ENCODE results near the gene PTH2R.
"Not testable (repeated sequence)": the region's sequence is repeated elsewhere in the genome, so short reads cannot be mapped to it uniquely, and the experiment has no call there.

PTH2R gene

DNA sequence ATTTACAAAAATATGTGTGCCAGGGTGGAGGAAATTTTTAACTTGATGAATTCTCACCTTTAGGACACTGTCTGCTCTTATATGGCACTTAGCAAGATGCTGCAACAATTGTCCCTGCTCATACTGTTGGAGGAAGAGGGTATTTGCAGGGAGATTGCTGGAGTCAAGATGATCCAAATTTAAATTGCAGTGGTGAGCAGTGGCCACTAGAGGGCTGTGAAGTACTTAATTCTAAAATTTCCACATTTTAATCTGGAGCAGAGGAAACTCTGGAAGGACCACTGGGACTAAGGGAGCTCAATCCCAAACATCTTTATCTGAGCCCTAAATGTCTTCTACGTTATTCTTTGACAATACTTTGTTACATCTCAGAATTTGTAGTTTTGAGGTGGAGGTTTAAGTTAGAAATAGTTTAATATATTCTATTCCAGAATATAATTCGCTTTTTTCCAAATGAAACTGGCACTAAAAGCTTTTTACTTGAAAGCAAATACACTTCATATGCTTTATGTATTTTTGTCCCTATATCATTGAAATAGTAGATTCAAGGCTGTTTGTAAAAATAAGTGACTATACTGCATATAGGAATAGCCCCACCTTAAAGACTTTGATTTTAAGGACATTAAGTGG, 33.0 kb upstream of the PTH2R start:
- H3K9me3 Mint-ChIP-seq: no peaks in the 10 kb centered on the region
- no peak overlapping the region for H3K4me3 Mint-ChIP-seq
- no peaks in the 10 kb centered on the region for H3K36me3 Mint-ChIP-seq (ENCODE audit: low read depth)
- peaks cover 12% of the 10 kb centered on the region for H3K27me3 Mint-ChIP-seq (ENCODE audit: low read depth)
- H3K27ac Mint-ChIP-seq: no peak overlapping the region
- H3K4me1 Mint-ChIP-seq (ENCODE audit: low read depth): no peaks in the 10 kb centered on the region

DNA sequence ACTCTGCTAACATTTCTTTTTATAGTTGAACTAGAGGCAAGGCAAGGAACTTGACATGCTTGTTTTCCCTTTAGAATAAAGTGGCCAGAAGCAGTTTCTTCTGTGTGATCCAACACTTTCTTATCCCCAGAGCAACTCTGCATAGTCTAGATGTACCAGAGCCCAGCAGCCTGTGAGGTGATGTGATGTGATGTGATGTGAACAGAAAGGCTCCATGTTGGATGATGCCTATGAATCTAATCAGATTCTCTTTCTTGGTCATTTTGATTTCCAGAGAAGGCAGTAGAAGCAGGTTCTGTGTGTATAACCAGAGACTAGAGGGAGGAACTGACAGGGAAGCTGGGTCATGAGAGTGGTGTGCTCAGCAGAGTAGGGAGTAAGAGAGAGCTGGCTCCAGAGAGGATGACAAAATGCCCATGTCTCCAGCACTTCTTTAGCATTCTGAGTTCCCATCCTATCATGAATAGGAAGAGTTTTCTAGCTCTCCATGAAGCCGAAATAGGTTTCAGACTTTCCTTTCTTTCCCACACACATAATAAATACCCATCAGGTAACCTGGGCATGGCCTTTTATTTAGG, 31.0 kb upstream of the PTH2R start:
- no peak overlapping the region for H3K27ac Mint-ChIP-seq
- no peaks in the 10 kb centered on the region for H3K9me3 Mint-ChIP-seq

DNA sequence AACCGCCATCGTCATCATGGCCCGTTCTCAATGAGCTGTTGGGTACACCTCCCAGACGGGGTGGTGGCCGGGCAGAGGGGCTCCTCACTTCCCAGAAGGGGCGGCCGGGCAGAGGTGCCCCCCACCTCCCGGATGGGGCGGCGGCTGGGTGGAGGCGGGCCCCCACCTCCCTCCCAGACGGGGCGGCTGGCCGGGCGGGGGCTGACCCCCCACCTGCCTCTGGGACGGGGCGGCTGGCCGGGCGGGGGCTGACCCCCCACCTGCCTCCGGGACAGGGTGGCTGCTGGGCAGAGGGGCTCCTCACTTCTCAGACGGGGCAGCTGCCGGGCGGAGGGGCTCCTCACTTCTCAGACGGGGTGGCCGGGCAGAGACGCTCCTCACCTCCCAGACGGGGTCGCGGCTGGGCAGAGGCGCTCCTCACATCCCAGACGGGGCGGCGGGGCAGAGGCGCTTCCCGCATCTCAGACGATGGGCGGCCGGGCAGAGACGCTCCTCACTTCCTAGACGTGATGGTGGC, 29.2 kb upstream of the PTH2R start:
- H3K4me3 Mint-ChIP-seq; H3K4me1 Mint-ChIP-seq (ENCODE audit: low read depth); H3K9me3 Mint-ChIP-seq; H3K36me3 Mint-ChIP-seq (ENCODE audit: low read depth); H3K27ac Mint-ChIP-seq: not testable (repeated sequence)
- H3K27me3 Mint-ChIP-seq (ENCODE audit: low read depth): peaks cover 20% of the 10 kb centered on the region

More for the DNA sequence above, 31.0 kb upstream of the PTH2R start:
- no peaks in the 10 kb centered on the region for H3K36me3 Mint-ChIP-seq (ENCODE audit: low read depth)
- no peaks in the 10 kb centered on the region for H3K4me1 Mint-ChIP-seq (ENCODE audit: low read depth)
- no peak overlapping the region for H3K4me3 Mint-ChIP-seq
- peaks cover 15% of the 10 kb centered on the region for H3K27me3 Mint-ChIP-seq (ENCODE audit: low read depth)

DNA sequence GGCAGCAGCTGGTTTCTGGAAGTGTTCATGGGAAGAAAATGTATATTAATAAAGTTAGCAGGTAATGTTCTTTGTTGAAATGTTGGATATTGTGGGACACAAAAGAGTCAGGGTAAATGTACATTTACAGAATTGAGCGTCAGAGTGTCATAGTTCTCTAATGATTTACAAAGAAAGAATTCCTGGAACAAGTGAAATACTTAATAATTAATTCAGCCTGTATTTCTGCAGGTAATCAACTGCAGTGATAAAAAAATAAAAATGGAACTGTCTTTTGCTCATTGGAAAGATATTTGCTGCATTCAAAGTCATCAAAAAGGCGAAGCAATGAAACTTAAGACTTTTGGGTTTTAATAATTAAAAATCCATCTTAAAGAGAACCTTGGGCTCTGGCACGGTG, 27.4 kb upstream of the PTH2R start:
- no peak overlapping the region for H3K4me3 Mint-ChIP-seq
- no peaks in the 10 kb centered on the region for H3K36me3 Mint-ChIP-seq (ENCODE audit: low read depth)
- H3K27ac Mint-ChIP-seq: no peak overlapping the region
- no peaks in the 10 kb centered on the region for H3K4me1 Mint-ChIP-seq (ENCODE audit: low read depth)
- no peaks in the 10 kb centered on the region for H3K9me3 Mint-ChIP-seq
- peaks cover 32% of the 10 kb centered on the region for H3K27me3 Mint-ChIP-seq (ENCODE audit: low read depth)

DNA sequence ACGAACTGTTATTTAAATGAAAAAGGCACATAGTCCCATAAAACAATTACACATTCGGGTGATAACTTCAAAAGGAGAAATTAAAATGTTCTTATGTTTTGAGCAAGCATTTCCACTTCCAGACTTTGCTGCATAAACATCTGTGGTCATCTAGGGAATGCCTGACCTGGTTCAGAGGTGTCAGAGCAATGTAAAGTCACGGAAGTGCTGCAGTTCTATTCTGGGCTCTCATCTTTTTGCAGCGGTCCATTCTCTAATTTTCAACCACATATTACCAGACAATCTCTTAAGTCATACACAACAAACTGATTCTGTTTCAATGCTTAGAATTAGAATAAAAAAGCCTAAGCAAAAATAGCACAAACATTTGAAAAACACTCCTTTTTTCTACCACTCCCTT, 22.0 kb upstream of the PTH2R start:
- Mint-ChIP-seq H3K4me1 (ENCODE audit: low read depth) (no peaks in the 10 kb centered on the region), H3K27me3 (ENCODE audit: low read depth) (peaks cover 32% of the 10 kb centered on the region)

DNA sequence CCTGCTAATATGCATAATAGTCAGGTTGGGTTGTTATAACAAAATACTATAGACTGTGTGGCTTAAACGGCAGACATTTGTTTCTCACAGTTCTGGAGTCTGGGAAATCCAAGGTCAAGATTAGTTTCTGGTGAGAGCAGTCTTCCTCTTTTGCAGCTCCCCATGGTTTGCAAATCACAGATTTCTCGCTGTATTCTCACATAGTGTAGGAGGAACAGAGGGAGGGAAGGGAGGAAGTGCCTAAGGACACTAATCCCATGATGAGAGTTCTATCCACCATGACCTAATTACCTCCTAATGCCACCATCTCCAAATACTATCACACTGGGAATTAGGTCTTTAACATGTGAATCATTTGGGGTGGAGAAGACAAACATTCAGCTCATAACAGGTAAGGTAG, 20.1 kb upstream of the PTH2R start:
- Mint-ChIP-seq H3K36me3 (ENCODE audit: low read depth) (no peaks in the 10 kb centered on the region), H3K4me3 (no peak overlapping the region), H3K4me1 (ENCODE audit: low read depth) (no peaks in the 10 kb centered on the region), H3K27ac (no peak overlapping the region), H3K9me3 (no peaks in the 10 kb centered on the region), H3K27me3 (ENCODE audit: low read depth) (peaks cover 27% of the 10 kb centered on the region)

More for the DNA sequence above, 22.0 kb upstream of the PTH2R start:
- H3K36me3 Mint-ChIP-seq (ENCODE audit: low read depth): no peaks in the 10 kb centered on the region
- H3K4me3 Mint-ChIP-seq: no peak overlapping the region
- no peak overlapping the region for H3K27ac Mint-ChIP-seq
- H3K9me3 Mint-ChIP-seq: no peaks in the 10 kb centered on the region

DNA sequence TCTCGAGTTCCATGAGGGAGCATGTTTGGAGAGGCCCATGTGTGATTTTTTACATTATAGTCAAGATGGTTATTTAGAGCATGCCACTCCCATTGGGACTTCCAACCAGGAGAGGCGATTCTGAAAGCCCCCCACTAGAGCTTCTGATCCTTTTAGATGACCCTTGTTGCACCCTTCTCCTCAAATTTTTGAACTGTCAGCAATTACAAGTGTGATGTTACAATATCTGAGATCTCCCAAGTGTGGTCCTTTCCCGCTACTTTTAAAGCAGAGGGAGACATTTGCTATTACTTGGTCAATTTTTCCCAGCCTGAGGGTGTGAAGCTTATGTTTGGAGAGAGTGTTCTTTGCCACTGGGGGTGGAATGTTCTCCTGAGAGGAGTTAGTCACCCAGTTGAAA, 16.7 kb upstream of the PTH2R start:
- Mint-ChIP-seq H3K9me3 (no peaks in the 10 kb centered on the region), H3K36me3 (ENCODE audit: low read depth) (no peaks in the 10 kb centered on the region), H3K4me3 (no peak overlapping the region), H3K4me1 (ENCODE audit: low read depth) (no peaks in the 10 kb centered on the region), H3K27ac (no peak overlapping the region), H3K27me3 (ENCODE audit: low read depth) (peaks cover 7% of the 10 kb centered on the region)

DNA sequence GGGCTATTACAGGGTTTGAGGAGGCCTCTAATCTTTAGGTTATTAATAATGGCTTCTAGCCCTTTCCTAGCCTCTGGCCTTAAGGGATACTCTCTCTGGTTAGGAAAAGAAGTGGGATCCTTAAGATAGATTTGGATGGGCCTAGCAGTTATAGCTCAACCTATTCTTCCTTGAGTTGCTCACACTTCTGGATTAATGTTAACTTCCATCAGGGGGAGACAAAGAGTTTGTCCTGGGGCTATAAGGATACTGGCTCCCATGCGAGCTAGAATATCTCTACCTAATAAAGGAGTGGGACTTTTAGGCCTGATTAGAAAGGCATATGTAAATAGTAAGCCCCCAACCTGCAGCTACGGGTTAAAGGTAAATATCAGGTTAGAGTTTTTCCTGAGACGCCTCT, 14.3 kb upstream of the PTH2R start:
- Mint-ChIP-seq H3K36me3 (ENCODE audit: low read depth) (no peaks in the 10 kb centered on the region), H3K9me3 (no peaks in the 10 kb centered on the region), H3K27ac (no peak overlapping the region), H3K27me3 (ENCODE audit: low read depth) (peaks cover 6% of the 10 kb centered on the region), H3K4me3 (no peak overlapping the region), H3K4me1 (ENCODE audit: low read depth) (peaks cover 6% of the 10 kb centered on the region)

DNA sequence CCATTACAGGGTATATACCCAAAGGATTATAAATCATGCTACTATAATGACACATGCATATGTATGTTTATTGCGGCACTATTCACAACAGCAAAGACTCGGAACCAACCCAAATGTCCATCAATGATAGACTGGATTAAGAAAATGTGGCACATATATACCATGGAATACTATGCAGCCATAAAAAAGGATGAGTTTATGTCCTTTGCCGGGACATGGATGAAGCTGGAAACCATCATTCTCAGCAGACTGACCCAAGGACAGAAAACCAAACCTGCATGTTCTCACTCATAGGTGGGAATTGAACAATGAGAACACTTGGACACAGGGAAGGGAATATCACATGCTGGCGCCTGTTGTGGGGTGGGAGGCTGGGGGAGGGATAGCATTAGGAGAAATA, 9.8 kb upstream of the PTH2R start:
- not testable (repeated sequence) for H3K4me1 Mint-ChIP-seq (ENCODE audit: low read depth); H3K27ac Mint-ChIP-seq; H3K4me3 Mint-ChIP-seq; H3K9me3 Mint-ChIP-seq; H3K36me3 Mint-ChIP-seq (ENCODE audit: low read depth)
- peaks cover 25% of the 10 kb centered on the region for H3K27me3 Mint-ChIP-seq (ENCODE audit: low read depth)

DNA sequence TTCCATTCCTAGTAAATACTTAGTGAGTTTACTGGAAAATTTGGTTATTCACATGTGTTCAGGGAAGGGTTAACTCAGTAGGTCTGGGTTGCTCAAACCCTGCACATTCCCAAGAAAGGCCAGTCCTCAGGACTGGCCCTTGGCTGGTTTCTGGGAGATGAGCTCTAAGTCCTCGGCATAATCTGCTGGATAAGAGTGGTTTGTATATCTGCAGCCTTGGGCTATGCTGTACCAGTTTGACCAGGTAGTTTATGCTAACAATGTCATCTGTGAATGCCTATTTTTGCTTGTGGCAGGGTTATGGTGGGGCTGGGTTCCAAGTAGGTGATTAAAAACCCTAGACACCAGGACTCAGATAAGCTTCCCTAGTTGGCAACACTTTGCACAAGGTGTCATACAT, 7.4 kb upstream of the PTH2R start:
- H3K27ac Mint-ChIP-seq: no peak overlapping the region
- H3K36me3 Mint-ChIP-seq (ENCODE audit: low read depth): no peaks in the 10 kb centered on the region
- H3K9me3 Mint-ChIP-seq: no peaks in the 10 kb centered on the region
- H3K4me1 Mint-ChIP-seq (ENCODE audit: low read depth): peaks cover 6% of the 10 kb centered on the region
- H3K27me3 Mint-ChIP-seq (ENCODE audit: low read depth): peaks cover 43% of the 10 kb centered on the region
- no peak overlapping the region for H3K4me3 Mint-ChIP-seq

DNA sequence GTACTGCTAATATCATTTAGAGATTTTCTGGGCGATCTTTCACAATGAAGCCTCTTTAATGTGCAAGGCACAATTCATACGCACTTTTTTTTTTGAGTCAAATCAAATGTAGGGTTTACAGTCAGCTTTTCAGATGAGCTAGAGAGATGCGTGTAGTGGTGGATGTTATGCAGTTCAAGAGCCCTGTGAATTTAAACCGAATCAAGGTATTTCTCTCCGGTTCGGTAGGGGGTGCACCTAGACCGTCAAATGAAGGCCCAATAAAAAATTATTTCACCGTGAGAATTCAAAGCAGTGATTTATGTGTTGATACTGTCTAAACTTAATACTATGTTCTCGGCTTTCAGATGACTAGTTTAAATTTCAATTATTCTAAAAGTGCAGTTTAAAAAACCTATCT, 1.1 kb downstream of the PTH2R start:
- Mint-ChIP-seq H3K9me3 (no peaks in the 10 kb centered on the region), H3K27me3 (ENCODE audit: low read depth) (peaks cover 67% of the 10 kb centered on the region)

DNA sequence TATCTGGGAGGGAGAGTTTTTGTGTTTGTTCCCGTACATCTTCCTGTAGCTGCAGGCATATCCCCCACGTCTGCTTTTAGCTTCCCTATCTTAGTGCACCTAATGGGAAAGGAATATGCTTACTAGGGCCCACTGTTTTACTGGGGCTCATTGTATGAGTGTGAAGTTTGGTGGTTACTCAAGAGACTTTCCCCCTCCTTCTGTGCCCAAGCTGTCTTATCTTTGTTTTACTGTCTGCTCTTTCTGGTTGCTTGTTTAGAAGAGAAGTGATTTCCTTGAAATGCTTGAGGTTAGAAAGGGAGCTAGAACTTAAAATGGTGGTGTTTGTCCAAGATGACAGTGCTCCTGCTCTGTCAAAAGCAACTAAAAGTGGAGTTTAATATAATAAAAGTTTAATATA, 7.3 kb downstream of the PTH2R start:
- Mint-ChIP-seq H3K4me1 (ENCODE audit: low read depth) (peaks cover 7% of the 10 kb centered on the region), H3K36me3 (ENCODE audit: low read depth) (no peaks in the 10 kb centered on the region), H3K27ac (no peak overlapping the region), H3K4me3 (no peak overlapping the region), H3K27me3 (ENCODE audit: low read depth) (peaks cover 17% of the 10 kb centered on the region), H3K9me3 (no peaks in the 10 kb centered on the region)

More for the DNA sequence above, 1.1 kb downstream of the PTH2R start:
- H3K27ac Mint-ChIP-seq: no peak overlapping the region
- H3K36me3 Mint-ChIP-seq (ENCODE audit: low read depth): no peaks in the 10 kb centered on the region
- H3K4me1 Mint-ChIP-seq (ENCODE audit: low read depth): no peaks in the 10 kb centered on the region
- H3K4me3 Mint-ChIP-seq: no peak overlapping the region

DNA sequence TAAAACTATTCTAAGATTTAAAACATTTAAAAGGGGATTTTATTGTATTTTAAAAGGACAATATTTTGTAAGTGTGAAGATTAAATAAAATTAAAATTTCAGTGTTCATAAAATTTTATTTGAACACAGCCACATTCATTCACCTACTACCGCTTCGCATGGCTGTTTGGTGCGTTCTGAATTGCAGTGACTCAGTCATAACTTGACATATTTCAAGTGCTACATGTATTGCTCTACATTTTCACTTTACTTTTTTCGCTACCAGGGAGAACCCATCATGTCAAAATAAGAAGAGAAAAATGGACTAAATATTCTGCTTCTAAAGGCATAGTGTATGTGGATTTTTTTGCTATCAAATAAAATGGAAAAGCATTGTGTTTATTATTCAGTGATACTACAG, 8.7 kb downstream of the PTH2R start:
- no peaks in the 10 kb centered on the region for H3K36me3 Mint-ChIP-seq (ENCODE audit: low read depth)
- H3K4me3 Mint-ChIP-seq: no peak overlapping the region
- H3K9me3 Mint-ChIP-seq: no peaks in the 10 kb centered on the region
- H3K27me3 Mint-ChIP-seq (ENCODE audit: low read depth): peaks cover 9% of the 10 kb centered on the region
- peak overlapping the region; percentile 67 for H3K27ac Mint-ChIP-seq
- H3K4me1 Mint-ChIP-seq (ENCODE audit: low read depth): peaks cover 7% of the 10 kb centered on the region

DNA sequence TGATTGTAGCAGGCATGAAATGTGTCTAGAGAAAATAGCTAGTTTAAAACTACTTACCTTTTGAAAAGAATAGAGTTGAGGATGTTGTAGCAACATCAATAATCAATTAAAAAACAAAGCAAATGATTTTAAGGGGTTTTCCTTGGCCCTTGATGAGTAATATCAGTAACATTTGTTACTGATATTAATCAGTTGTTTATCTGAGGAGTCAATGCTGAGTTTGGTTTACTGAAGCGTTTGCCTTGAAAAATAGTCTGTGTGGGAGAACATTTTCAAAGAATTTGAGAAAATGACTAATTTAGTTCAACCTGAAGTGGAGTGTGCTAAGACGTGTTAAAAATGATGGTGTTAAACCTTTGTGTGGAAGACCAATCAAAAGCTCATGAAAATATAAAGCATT, 9.3 kb downstream of the PTH2R start:
- peaks cover 9% of the 10 kb centered on the region for H3K27me3 Mint-ChIP-seq (ENCODE audit: low read depth)
- H3K9me3 Mint-ChIP-seq: no peaks in the 10 kb centered on the region
- peak overlapping the region; percentile 67 for H3K27ac Mint-ChIP-seq
- peaks cover 7% of the 10 kb centered on the region for H3K4me1 Mint-ChIP-seq (ENCODE audit: low read depth)
- no peak overlapping the region for H3K4me3 Mint-ChIP-seq
- H3K36me3 Mint-ChIP-seq (ENCODE audit: low read depth): no peaks in the 10 kb centered on the region

DNA sequence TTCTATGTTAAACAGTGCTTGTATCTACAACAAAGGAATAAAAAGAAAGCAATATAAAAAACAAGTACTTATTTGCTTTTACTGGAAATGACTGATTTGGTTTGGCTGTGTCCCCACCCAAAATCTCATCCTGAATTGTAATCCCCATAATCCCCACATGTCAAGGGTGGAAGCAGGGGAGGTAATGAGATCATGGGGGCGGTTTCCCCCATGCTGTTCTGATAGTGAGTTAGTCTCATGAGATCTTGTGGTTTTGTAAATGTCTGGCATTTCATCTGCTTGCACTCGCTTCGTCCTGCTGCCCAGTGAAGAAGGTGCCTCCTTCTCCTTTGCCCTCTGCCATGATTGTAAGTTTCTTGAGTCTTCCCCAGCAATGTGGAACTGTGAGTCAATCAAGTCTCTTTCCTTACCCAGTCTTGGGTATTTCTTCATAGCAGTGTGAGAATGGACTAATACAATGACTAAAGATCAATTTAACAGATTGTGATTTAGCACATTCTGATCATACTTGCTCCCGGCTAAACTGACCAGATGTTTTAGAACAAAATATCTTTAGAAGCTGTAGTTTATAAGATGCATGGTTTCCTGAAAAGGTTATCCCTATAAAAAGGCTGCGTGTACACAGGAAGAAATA, 19.9 kb downstream of the PTH2R start:
- H3K9me3 Mint-ChIP-seq: no peaks in the 10 kb centered on the region
- no peaks in the 10 kb centered on the region for H3K36me3 Mint-ChIP-seq (ENCODE audit: low read depth)
- H3K27me3 Mint-ChIP-seq (ENCODE audit: low read depth): peaks cover 4% of the 10 kb centered on the region
- no peaks in the 10 kb centered on the region for H3K4me1 Mint-ChIP-seq (ENCODE audit: low read depth)
- H3K27ac Mint-ChIP-seq: no peak overlapping the region
- H3K4me3 Mint-ChIP-seq: no peak overlapping the region

Measured in T-helper 1 cell treated with Interleukin-12 subunit alpha and Interleukin-12 subunit beta and Interleukin-4 antibody, amounts not matched to agents 30 μg/mL and 1 μg/mL, for 36 hours (primary cell).